HCT116 (cell line): ENCODE data around the gene MSI2. TPM values are rescaled to one million over a fixed set of nuclear protein-coding genes. Genes with fewer than 3 reads are reported as not detected.

Experiments
- ATAC-seq: fragments of 200-7000 bp; cut with Tn5 transposase; 2 replicates; pipeline ENCODE4 v1.9.1; 2020; ENCODE audit warnings: mild to moderate bottlenecking, moderate library complexity
- BruUV-seq: library from RNA; stranded (reverse); fragments of 400-500 nt; replicated peaks from 2 replicates; lab custom pipeline; 2021; lab: Mats Ljungman, UMichigan
- CTCF ChIA-PET: fragments of 300-600 bp; sonication (Branson Sonifier 250); formaldehyde crosslinking; loops from one replicate; lab custom pipeline; 2021; ENCODE audit warnings: antibody characterized with exemption; lab: Charles Lee
- POLR2A ChIA-PET: fragments of 300-600, 350-600 bp; sonication (Branson Sonifier 250); formaldehyde crosslinking; loops from one replicate; lab custom pipeline; 2021; ENCODE audit warnings: antibody characterized with exemption; lab: Charles Lee
- RAD21 ChIA-PET, 2 experiments: fragments of 300-600 bp; sonication (Branson Sonifier 250); formaldehyde crosslinking; loops; one replicate each; lab custom pipeline; 2023; ENCODE audit warnings: low total read pairs in 2 of 2; ENCODE audit not compliant: uncharacterized antibody in 2 of 2, unreplicated experiment in 2 of 2, low non-redundant PET in 1 of 2; lab: Charles Lee
- DNase-seq: peaks from one replicate; pipeline ENCODE4 v3.0.0-alpha.2; 2010; ENCODE audit warnings: low read depth, low spot score
- H2AFZ ChIP-seq: fragments of 200-600 bp; shearing (Covaris generic), sonication (generic); 2 replicates; pipeline ENCODE4 v1.6.1; 2017; ENCODE audit warnings: low read depth, mixed run types, mixed read lengths, antibody characterized with exemption, low read length; ENCODE audit not compliant: poor library complexity, severe bottlenecking
- H3K27ac ChIP-seq: 2 replicates; pipeline ENCODE4 v1.5.1; 2012; ENCODE audit warnings: low read depth, low read length
- H3K27me3 ChIP-seq: fragments of 200-600 bp; sonication (generic); 2 replicates; pipeline ENCODE4 v1.6.1; 2016; ENCODE audit warnings: mixed run types, low read length, mixed read lengths; ENCODE audit not compliant: insufficient read depth
- H3K36me3 ChIP-seq, 2 experiments: fragments of 200-500 bp in 1 of 2; fragments of 200-600 bp in 1 of 2; sonication (Bioruptor generic) in 1 of 2; sonication (generic) in 1 of 2; 2 replicates each; pipeline versions ENCODE4 v1.5.1 to v1.6.1; 2014 to 2016; ENCODE audit warnings: low read length in 2 of 2, inconsistent platforms in 1 of 2, mixed read lengths in 1 of 2, mixed run types in 1 of 2; ENCODE audit not compliant: insufficient read depth in 2 of 2, control insufficient read depth in 1 of 2
- H3K4me1 ChIP-seq, 2 experiments: fragments of 200-600 bp in 1 of 2; sonication (generic) in 1 of 2; 2 replicates each; pipeline versions ENCODE4 v1.5.1 to v1.6.1; 2012 to 2017; ENCODE audit warnings: low read length in 2 of 2, inconsistent platforms in 1 of 2, mild to moderate bottlenecking in 1 of 2, mixed read lengths in 1 of 2, mixed run types in 1 of 2, moderate library complexity in 1 of 2; ENCODE audit not compliant: insufficient read depth in 2 of 2, control insufficient read depth in 1 of 2
- H3K4me2 ChIP-seq: fragments of 200-600 bp; sonication (generic); 2 replicates; pipeline ENCODE4 v1.6.1; 2017; ENCODE audit warnings: mixed run types, low read length, mixed read lengths
- H3K4me3 ChIP-seq, 2 experiments: fragments of 200-600 bp in 1 of 2; sonication (generic) in 1 of 2; replicated peaks in 1 of 2; 2 replicates each; pipeline ENCODE4 v1.5.1; 2011 to 2016; ENCODE audit warnings: low read length in 2 of 2, control low read depth in 1 of 2, low read depth in 1 of 2, mild to moderate bottlenecking in 1 of 2, mixed read lengths in 1 of 2, mixed run types in 1 of 2
- H3K79me2 ChIP-seq: fragments of 200-600 bp; sonication (generic); 2 replicates; pipeline ENCODE4 v1.6.1; 2017; ENCODE audit warnings: mild to moderate bottlenecking, mixed run types, low read length, moderate library complexity, mixed read lengths; ENCODE audit not compliant: insufficient read depth
- H3K9ac ChIP-seq: fragments of 200-600 bp; sonication (generic); 2 replicates; pipeline ENCODE4 v1.6.1; 2016; ENCODE audit warnings: low read length, mixed read lengths
- H3K9me2 ChIP-seq: fragments of 200-600 bp; sonication (generic), shearing (Covaris generic); 2 replicates; pipeline ENCODE4 v1.6.1; 2017; ENCODE audit warnings: mixed run types, mild to moderate bottlenecking, moderate library complexity; ENCODE audit not compliant: insufficient read depth
- H3K9me3 ChIP-seq, 2 experiments: fragments of 200-500 bp in 1 of 2; fragments of 200-600 bp in 1 of 2; sonication (Bioruptor generic) in 1 of 2; sonication (generic) in 1 of 2; 2 replicates each; pipeline ENCODE4 v1.6.1; 2014 to 2017; ENCODE audit warnings: low read length in 2 of 2, mixed read lengths in 2 of 2, inconsistent platforms in 1 of 2, low read depth in 1 of 2, mild to moderate bottlenecking in 1 of 2, mixed run types in 1 of 2, moderate library complexity in 1 of 2; ENCODE audit not compliant: control insufficient read depth in 1 of 2, insufficient read depth in 1 of 2
- H4K20me1 ChIP-seq: fragments of 200-600 bp; sonication (generic), shearing (Covaris generic); 2 replicates; pipeline ENCODE4 v1.6.1; 2017; ENCODE audit warnings: mixed run types, mild to moderate bottlenecking, moderate library complexity; ENCODE audit not compliant: insufficient read depth
- CBX3 ChIP-seq: IDR thresholded peaks from 2 replicates; pipeline ENCODE4 v1.6.1; 2012; ENCODE audit warnings: low read depth
- CEBPB ChIP-seq: IDR thresholded peaks from 2 replicates; pipeline ENCODE4 v1.6.1; 2012; ENCODE audit warnings: low read depth
- EZH2 ChIP-seq: fragments of 200-600 bp; sonication (generic); IDR thresholded peaks from 2 replicates; pipeline ENCODE4 v1.6.1; 2017; ENCODE audit warnings: antibody characterized with exemption, mixed run types
- EZH2phosphoT487 ChIP-seq: fragments of 200-600 bp; IDR thresholded peaks from 2 replicates; pipeline ENCODE4 v1.6.1; 2018; ENCODE audit warnings: antibody characterized with exemption, borderline replicate concordance
- FOSL1 ChIP-seq: IDR thresholded peaks from 2 replicates; pipeline ENCODE4 v1.6.1; 2012; ENCODE audit warnings: low read depth
- JUND ChIP-seq: IDR thresholded peaks from 2 replicates; pipeline ENCODE4 v1.6.1; 2012
- RAD21 ChIP-seq: IDR thresholded peaks from 2 replicates; pipeline ENCODE4 v1.6.1; 2012; ENCODE audit warnings: low read depth, mild to moderate bottlenecking
- SRF ChIP-seq: IDR thresholded peaks from 2 replicates; pipeline ENCODE4 v1.6.1; 2012; ENCODE audit warnings: low read depth
- TCF7L2 ChIP-seq: IDR thresholded peaks from 2 replicates; pipeline ENCODE4 v1.7.0; 2011; ENCODE audit warnings: borderline replicate concordance, inconsistent platforms; ENCODE audit not compliant: insufficient read depth, insufficient read length; ENCODE audit errors: extremely low read depth
- YY1 ChIP-seq: IDR thresholded peaks from 2 replicates; pipeline ENCODE4 v1.6.1; 2011; ENCODE audit warnings: low read length, low read depth, moderate library complexity, mild to moderate bottlenecking; ENCODE audit not compliant: insufficient replicate concordance; ENCODE audit errors: extremely low read depth
- intact Hi-C: fragments of 100-400 bp; cut with micrococcal nuclease; formaldehyde crosslinking; loops from 2 replicates; pipeline ENCODE4 v1.10.0; 2022
- total RNA-seq: library from RNA; stranded (reverse); gene quantifications from one replicate; pipeline ENCODE4 v1.2.1, GENCODE V29; 2021; ENCODE audit not compliant: unreplicated experiment
- TF ChIP-seq, protein P1 (sequence below): IDR thresholded peaks from 2 replicates; pipeline ENCODE4 v1.6.1; 2012
- TF ChIP-seq, protein P2 (sequence below): IDR thresholded peaks from 2 replicates; pipeline ENCODE4 v1.6.1; 2012; ENCODE audit warnings: low read depth

The MSI2 gene
- total RNA-seq, 1 experiment from 2014 or later: 137 TPM

DNA sequence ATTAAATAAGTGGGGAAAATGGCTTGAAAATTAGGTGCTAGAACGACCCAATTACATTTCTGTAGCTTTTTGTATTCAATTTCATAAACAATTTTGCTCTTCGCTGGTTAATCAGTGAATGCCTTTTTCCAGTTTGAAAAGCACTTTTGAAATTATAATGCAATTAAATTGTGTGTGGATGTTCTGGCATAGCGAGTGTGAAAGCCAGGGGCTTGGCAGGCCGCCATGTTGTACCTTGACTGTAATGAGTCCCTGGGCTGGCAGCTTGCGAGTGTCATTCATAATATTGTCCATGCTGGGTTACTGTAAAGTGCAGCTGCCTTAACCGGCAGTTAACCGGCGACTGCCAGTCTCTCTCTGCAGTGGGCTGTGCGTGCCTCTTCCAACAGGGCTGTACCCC, 310.9 kb downstream of the MSI2 start (continued):
- TF ChIP-seq TCF7L2: no peak
- TF ChIP-seq SRF: no peak
- no peak for TF ChIP-seq JUND
- TF ChIP-seq, protein P1, sequence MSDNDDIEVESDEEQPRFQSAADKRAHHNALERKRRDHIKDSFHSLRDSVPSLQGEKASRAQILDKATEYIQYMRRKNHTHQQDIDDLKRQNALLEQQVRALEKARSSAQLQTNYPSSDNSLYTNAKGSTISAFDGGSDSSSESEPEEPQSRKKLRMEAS: no peak
- no peak for TF ChIP-seq CBX3

DNA sequence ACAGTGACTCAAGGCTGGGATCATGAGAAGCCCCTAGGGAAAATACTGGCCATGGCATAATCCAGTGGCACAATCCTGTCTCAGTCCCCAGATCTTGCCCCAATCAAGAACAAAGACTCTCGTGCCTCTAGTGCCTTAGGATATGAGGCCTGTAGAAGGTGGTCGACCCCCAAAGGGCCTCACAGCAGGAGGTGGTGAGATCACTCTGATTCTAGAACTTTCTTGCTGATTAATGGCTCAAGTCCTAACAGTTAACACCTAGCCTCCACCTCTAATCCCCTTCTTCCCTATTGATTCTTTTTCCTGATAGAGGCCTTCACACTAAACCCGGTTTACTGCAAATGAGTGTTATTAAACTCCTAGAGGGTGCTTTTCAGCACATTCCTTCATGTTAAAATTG, 312.0 kb downstream of the MSI2 start:
- H3K79me2 ChIP-seq: no peaks in the 10 kb centered on the region
- ATAC-seq (no peak), DNase-seq (no peak)
- H3K27me3 ChIP-seq: no peaks in the 10 kb centered on the region
- BruUV-seq: no TSS peak
- H3K9me2 ChIP-seq: no peaks in the 10 kb centered on the region
- CTCF ChIA-PET: no interaction called here
- no peaks in the 10 kb centered on the region for H4K20me1 ChIP-seq
- peaks cover 0 to 4% of the 10 kb centered on the region in 2 experiments; a peak in 1 of 4 replicates for H3K4me1 ChIP-seq
- TF ChIP-seq RAD21 (no peak), EZH2 (no peak), TCF7L2 (no peak), CBX3 (no peak), EZH2phosphoT487 (no peak), CEBPB (no peak), FOSL1 (no peak), YY1 (no peak)
- TF ChIP-seq, protein P2, sequence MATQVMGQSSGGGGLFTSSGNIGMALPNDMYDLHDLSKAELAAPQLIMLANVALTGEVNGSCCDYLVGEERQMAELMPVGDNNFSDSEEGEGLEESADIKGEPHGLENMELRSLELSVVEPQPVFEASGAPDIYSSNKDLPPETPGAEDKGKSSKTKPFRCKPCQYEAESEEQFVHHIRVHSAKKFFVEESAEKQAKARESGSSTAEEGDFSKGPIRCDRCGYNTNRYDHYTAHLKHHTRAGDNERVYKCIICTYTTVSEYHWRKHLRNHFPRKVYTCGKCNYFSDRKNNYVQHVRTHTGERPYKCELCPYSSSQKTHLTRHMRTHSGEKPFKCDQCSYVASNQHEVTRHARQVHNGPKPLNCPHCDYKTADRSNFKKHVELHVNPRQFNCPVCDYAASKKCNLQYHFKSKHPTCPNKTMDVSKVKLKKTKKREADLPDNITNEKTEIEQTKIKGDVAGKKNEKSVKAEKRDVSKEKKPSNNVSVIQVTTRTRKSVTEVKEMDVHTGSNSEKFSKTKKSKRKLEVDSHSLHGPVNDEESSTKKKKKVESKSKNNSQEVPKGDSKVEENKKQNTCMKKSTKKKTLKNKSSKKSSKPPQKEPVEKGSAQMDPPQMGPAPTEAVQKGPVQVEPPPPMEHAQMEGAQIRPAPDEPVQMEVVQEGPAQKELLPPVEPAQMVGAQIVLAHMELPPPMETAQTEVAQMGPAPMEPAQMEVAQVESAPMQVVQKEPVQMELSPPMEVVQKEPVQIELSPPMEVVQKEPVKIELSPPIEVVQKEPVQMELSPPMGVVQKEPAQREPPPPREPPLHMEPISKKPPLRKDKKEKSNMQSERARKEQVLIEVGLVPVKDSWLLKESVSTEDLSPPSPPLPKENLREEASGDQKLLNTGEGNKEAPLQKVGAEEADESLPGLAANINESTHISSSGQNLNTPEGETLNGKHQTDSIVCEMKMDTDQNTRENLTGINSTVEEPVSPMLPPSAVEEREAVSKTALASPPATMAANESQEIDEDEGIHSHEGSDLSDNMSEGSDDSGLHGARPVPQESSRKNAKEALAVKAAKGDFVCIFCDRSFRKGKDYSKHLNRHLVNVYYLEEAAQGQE: no peak
- TF ChIP-seq, protein P1: no peak
- H2AFZ ChIP-seq: no peak overlapping the region
- intact Hi-C loops: no loop called here
- H3K27ac ChIP-seq: no peak overlapping the region
- no peak overlapping the region for H3K9ac ChIP-seq
- POLR2A ChIA-PET: no interaction called here
- RAD21 ChIA-PET: no interaction called here
- H3K36me3 ChIP-seq: no peaks in the 10 kb centered on the region
- no peaks in the 10 kb centered on the region for H3K9me3 ChIP-seq
- H3K4me2 ChIP-seq: no peak overlapping the region
- no peak overlapping the region for H3K4me3 ChIP-seq
